Measurements from ENCODE around the gene PLD6.

Gene PLD6

GRCh38 chr17:17215575-17215974 is 9.4 kb upstream of the PLD6 start:
- CTCF ChIA-PET: no interaction called here
- no peak for DNase-seq (ENCODE audit: low read depth, low spot score)
- no peak overlapping the region for H3K4me3 ChIP-seq (ENCODE audit: low read depth, low read length)
- POLR2A ChIA-PET: no interaction called here
- no peak for TF ChIP-seq CTCF (IDR thresholded peaks at IDR 0.05; ENCODE audit: insufficient read depth, low read length, missing control alignments)

- ChIA-PET CTCF (interaction anchor here (1.0 kb wide), 1 partner anchor 216 kb away, joined by 4 read pairs; no protein-coding TSS in a partner anchor), POLR2A (no interaction called here)
Measured at GRCh38 chr17:17214646-17215436, 8.7 kb upstream of the PLD6 start.

GRCh38 chr17:17213775-17214174 is 7.6 kb upstream of the PLD6 start:
- CTCF ChIA-PET: interaction anchor here (1.0 kb wide), 2 partner anchors 213 to 215 kb away, joined by 3 to 4 read pairs; no protein-coding TSS in a partner anchor
- POLR2A ChIA-PET: interaction anchor here (0.6 kb wide), 1 partner anchor 22 kb away, joined by 3 read pairs; no protein-coding TSS in a partner anchor
- no peak for DNase-seq (ENCODE audit: low read depth, low spot score)
- H3K4me3 ChIP-seq (ENCODE audit: low read depth, low read length): no peak overlapping the region
- TF ChIP-seq CTCF (IDR thresholded peaks at IDR 0.05; ENCODE audit: insufficient read depth, low read length, missing control alignments): no peak

More at GRCh38 chr17:17214646-17215436, 8.7 kb upstream of the PLD6 start:
- no peak for DNase-seq (ENCODE audit: low read depth, low spot score)
- TF ChIP-seq CTCF (IDR thresholded peaks at IDR 0.05; ENCODE audit: insufficient read depth, low read length, missing control alignments): no peak
- H3K4me3 ChIP-seq (ENCODE audit: low read depth, low read length): no peak overlapping the region

- ChIA-PET POLR2A (no interaction called here), CTCF (interaction anchor here (1.0 to 1.4 kb wide), 2 partner anchors 10 to 17 kb away, joined by 3 to 4 read pairs; no protein-coding TSS in a partner anchor)
- TF ChIP-seq CTCF (IDR thresholded peaks at IDR 0.05; ENCODE audit: insufficient read depth, low read length, missing control alignments): no peak
- no peak for DNase-seq (ENCODE audit: low read depth, low spot score)
- no peak overlapping the region for H3K4me3 ChIP-seq (ENCODE audit: low read depth, low read length)
Measured at GRCh38 chr17:17207998-17208397, 1.9 kb upstream of the PLD6 start.

- DNase-seq (ENCODE audit: low read depth, low spot score): no peak
- ChIA-PET POLR2A (no interaction called here), CTCF (interaction anchor here (1.0 to 1.4 kb wide), 5 partner anchors 9 to 209 kb away, joined by 3 to 5 read pairs (median 4); no protein-coding TSS in a partner anchor)
- no peak for TF ChIP-seq CTCF (IDR thresholded peaks at IDR 0.05; ENCODE audit: insufficient read depth, low read length, missing control alignments)
- no peak overlapping the region for H3K4me3 ChIP-seq (ENCODE audit: low read depth, low read length)
Measured at GRCh38 chr17:17206913-17207335, 791 bp upstream of the PLD6 start.

GRCh38 chr17:17205368-17206123 is 587 bp downstream of the PLD6 start:
- peak overlapping the region; percentile 62 for H3K4me3 ChIP-seq (ENCODE audit: low read depth, low read length)
- POLR2A ChIA-PET: no interaction called here
- CTCF ChIA-PET: interaction anchor here (1.7 kb wide), 1 partner anchor 205 kb away, joined by 5 read pairs; no protein-coding TSS in a partner anchor
- no peak for TF ChIP-seq CTCF (IDR thresholded peaks at IDR 0.05; ENCODE audit: insufficient read depth, low read length, missing control alignments)
- DNase-seq (ENCODE audit: low read depth, low spot score): no peak
